ENCODE results near the gene ANAPC4.

Gene ANAPC4

GRCh38 chr4:25439918-25440477, 62.9 kb downstream of the ANAPC4 start:
- DNase-seq, result peak; percentile 60 to 96 (median 88)

- no peak for DNase-seq
Observed at GRCh38 chr4:25440478-25441030, 63.5 kb downstream of the ANAPC4 start.

GRCh38 chr4:25441519-25442117, 64.6 kb downstream of the ANAPC4 start:
- DNase-seq, result peak; percentile 47 to 94 (median 77)

DNA sequence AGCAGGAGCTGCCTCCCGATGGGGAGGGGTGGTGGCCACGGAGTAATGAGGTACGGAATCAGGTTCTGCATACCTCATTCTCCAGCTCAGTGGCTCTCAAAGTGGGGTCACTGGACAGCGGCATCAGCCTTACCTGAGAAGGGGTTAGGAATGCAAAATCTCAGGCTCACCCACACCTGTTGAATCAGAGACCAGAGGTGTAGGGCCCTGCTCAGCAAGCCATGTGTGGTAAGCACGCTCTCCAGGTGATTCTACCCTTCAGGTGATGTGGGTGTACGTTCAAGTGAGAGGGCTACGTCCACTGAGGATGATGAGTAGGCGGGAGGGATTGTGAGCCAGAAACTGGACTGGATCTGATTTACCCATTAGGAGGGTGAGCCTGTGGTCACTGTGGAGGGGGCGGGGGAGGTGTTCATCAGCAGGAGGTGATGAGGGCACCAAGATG, 65.8 kb downstream of the ANAPC4 start:
- no peak for DNase-seq

- DNase-seq, result no peak
Observed at GRCh38 chr4:25443851-25444250, 66.8 kb downstream of the ANAPC4 start.

DNA sequence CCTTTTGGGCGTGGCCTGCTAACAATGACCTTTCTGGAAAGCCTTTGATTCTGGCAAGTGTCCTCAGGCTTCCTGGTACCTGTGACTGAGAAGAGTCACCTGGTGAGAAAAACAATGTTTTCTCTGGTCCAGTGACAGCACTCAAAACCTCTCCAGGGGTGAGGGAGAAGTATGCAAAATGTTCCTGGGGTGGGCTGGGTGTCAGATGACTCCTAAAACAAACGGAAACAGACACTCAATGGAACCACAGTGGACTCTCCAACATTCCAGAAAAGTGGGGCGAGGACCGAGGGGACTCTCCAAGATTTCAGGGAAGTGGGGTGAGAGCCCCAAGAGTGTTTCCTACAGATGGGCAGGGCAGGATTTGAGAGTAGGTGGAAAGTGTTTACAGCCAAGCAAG, 69.5 kb downstream of the ANAPC4 start:
- DNase-seq, result peak in 2 of 3 experiments; percentile 17 to 93

DNA sequence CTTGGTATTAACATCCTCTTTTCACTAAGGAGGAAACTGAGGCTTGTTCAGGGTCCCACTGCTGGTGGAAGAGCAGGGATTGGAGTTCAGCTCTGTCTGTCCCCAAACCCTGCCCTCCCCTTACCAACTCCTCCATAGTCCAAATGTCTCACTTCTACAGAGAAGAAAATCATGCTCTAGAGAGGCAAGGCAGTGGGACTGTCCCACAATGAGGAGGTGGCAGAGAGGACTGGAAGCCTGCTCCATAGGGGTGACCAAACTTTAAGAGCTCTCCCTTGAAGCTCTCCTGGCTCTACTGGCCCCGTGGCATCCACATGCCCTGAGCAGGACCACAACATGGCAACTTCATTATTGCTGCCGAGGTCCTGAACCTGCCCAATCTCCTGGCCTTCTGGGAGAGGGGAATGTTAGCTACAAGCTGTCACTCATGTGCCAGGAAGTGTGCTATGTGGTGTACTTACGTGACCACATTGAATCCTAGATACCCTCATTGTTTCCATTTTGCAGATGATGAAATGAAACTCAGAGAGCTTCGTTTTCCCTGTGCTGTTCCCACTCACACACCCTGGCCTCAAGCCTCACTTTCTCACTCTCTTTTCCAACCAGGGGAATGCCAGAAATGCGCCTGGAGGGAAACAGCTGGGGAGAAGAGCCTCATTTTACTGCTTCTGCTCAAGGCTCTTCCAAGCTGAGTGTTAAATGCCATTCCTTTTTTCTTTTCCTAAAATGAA, 71.5 kb downstream of the ANAPC4 start:
- no peak for DNase-seq

GRCh38 chr4:25449270-25449669, 72.2 kb downstream of the ANAPC4 start:
- DNase-seq, result no peak

DNA sequence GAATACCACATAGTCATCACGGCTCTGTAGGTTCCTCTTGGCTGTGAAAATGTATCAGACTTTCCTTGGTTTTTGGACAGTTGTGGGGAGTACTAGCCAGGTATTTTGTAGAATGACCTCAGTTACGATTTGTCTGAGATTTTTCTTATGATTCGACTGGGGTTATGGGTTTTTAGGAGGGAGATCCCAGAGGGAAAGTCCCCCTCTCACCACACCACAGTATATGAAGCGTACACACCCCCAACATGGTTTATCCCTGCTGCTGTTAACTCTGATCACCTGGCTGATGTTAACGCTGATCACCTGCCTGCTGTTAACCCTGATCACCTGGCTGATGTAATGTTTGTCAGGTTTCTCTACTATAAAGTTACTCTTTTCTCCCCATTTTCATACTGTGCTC, 72.6 kb downstream of the ANAPC4 start:
- no peak for DNase-seq

- DNase-seq, result no peak
Observed at GRCh38 chr4:25450491-25450901, 73.4 kb downstream of the ANAPC4 start.

- DNase-seq, result no peak
Observed at GRCh38 chr4:25451676-25452075, 74.6 kb downstream of the ANAPC4 start.

GRCh38 chr4:25452081-25452480, 75.0 kb downstream of the ANAPC4 start:
- DNase-seq, result no peak

DNA sequence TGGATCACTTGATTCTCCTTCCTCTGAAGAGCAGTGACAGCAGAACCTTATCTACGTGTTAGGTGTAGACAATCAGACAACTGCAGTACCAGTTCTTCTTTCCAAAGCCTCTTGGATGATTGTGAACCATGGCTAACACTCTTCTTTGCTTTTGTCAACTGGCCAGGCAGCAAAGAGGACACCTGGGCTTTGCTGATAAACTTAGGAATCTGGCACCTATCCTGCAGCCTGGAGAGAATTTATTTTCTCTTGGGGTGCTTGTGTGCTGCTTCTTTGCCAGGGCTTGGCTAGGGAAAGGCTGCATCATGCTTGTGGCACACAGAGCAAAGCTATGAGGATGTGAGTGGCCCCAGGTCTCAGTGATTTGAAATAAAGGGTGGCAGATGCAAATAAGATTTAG, 77.4 kb downstream of the ANAPC4 start:
- no peak for DNase-seq

DNA sequence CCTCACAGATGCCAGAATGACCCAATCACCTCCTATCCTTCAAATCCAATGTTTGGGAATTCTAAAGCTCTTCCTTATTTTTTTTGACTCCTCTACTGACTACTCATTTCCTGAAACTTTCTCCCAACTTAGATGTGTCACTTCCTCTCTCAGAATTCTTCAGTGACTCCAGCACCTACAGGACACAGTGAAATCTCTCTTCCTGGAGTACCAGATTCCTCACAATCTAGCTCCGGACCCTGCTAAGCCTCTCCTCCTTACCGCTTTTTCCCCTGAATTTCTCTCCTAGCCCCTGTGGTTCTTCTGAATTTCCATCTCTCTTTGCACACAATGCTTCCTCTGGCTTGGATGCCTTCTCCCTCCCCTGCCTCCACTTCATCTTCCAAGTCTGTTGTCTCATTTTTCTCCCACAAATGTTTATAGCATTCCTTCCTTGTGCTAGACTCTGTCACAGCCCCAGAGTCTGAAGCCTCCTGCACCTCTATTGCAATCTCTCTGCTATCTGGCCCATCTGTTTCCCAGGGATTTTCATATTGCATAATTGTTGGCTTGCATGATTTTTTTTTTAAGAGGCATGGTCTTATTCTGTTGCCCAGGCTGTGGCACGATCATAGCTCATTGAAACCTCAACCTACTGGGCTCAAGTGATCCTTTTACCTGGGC, 80.1 kb downstream of the ANAPC4 start:
- no peak for DNase-seq

DNA sequence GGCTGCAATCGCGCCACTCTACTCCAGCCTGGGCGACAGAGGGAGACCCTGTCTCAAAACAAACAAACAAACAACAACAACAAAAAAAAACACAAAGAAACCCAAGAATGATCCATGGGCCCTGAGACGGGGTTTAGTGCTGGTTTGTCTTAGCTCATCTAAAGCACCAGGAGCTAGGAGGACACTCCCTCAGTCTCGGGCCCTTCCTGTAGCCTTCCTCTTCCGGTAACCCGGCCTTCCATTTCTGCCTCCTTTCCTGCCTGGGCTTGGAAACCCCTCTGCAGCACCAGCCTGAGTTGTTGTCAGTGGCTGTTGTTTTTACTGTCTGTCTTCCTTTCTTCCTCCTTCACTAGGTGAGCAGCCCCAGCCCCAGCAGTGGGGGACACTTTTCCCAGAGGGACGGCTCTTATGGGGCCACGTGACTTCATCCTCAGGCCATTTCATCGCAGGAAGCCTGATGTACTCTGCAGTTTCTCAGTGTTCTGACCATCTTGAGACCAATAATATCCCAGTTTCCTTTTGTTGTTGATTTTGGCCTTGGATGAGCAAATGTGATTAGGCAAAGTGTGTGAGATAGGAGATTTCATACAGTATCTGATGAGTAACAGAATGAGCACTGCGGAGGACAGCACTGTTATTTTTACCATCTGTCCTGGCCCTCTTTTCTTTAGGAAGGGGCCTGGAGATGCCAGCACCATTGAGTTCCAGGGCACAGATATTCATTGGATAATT, 90.1 kb downstream of the ANAPC4 start:
- no peak for DNase-seq

DNA sequence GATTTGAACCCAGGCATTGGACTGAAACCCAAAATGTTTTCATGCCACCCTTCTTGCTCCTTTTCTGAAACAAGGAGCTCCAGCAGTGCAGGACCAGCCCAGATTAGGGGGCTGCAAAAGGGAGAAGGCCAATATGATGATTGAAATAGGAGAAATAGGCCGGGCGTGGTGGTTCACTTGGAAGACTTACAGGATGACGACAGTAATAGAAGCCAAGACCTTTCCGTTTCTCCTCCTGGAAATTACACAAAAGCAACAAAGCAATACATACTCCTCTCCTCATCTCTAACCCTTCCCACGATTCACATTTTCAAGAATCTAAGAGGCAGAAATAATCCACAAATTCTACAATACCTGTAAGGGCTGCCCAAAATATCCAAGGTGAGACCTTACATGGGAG, 90.8 kb downstream of the ANAPC4 start:
- DNase-seq, result no peak
